GM23338 (cell line): ENCODE results near the gene CYFIP2. TPM values are rescaled to one million over a fixed set of nuclear protein-coding genes. Genes with fewer than 3 reads are reported as not detected.

Source experiments
- ATAC-seq: fragments of 200-7000 bp; cut with Tn5 transposase; 3 replicates; pipeline ENCODE4 v1.9.1; 2020
- DNase-seq: peaks from one replicate; pipeline ENCODE4 v3.0.0-alpha.2; 2015; ENCODE audit warnings: low spot score
- H2AFZ ChIP-seq: fragments of 200-600 bp; sonication (generic); 2 replicates; pipeline ENCODE4 v1.8.0; 2016; ENCODE audit warnings: antibody characterized with exemption, mild to moderate bottlenecking, moderate library complexity
- H3F3A ChIP-seq: fragments of 200-600 bp; sonication (generic); replicated peaks from 2 replicates; pipeline ENCODE4 v1.8.0; 2017; ENCODE audit warnings: antibody characterized with exemption, mixed run types, low read depth
- H3K27ac ChIP-seq: fragments of 200-600 bp; sonication (generic); 2 replicates; pipeline ENCODE4 v1.6.1; 2016; ENCODE audit warnings: low read depth
- H3K27me3 ChIP-seq: fragments of 200-600 bp; sonication (generic); 2 replicates; pipeline ENCODE4 v1.8.0; 2016; ENCODE audit warnings: mild to moderate bottlenecking, mixed run types, moderate library complexity; ENCODE audit not compliant: insufficient read depth
- H3K36me3 ChIP-seq: fragments of 200-600 bp; sonication (generic); 2 replicates; pipeline ENCODE4 v1.8.0; 2016; ENCODE audit warnings: mild to moderate bottlenecking; ENCODE audit not compliant: insufficient read depth
- H3K4me1 ChIP-seq: fragments of 200-600 bp; sonication (generic); 2 replicates; pipeline ENCODE4 v1.8.0; 2016; ENCODE audit warnings: mild to moderate bottlenecking, moderate library complexity; ENCODE audit not compliant: insufficient read depth
- H3K4me2 ChIP-seq: fragments of 200-600 bp; sonication (generic); 2 replicates; pipeline ENCODE4 v1.7.1; 2017; ENCODE audit warnings: mixed run types
- H3K4me3 ChIP-seq: fragments of 200-600 bp; sonication (generic); 2 replicates; pipeline ENCODE4 v1.6.1; 2016; ENCODE audit warnings: mixed run types
- H3K79me2 ChIP-seq: fragments of 200-600 bp; sonication (generic); replicated peaks from 2 replicates; pipeline ENCODE4 v1.8.0; 2017; ENCODE audit warnings: mild to moderate bottlenecking; ENCODE audit not compliant: insufficient read depth
- H3K9me2 ChIP-seq: fragments of 200-600 bp; sonication (generic); 2 replicates; pipeline ENCODE4 v1.8.0; 2017; ENCODE audit not compliant: insufficient read depth
- H4K20me1 ChIP-seq: fragments of 200-600 bp; sonication (generic); replicated peaks from 2 replicates; pipeline ENCODE4 v1.8.0; 2017; ENCODE audit warnings: mild to moderate bottlenecking; ENCODE audit not compliant: insufficient read depth
- H3K27ac Mint-ChIP-seq: 2 replicates; pipeline ENCODE4 v1.8.0; 2020; ENCODE audit warnings: inconsistent platforms, mild to moderate bottlenecking, moderate library complexity, mixed read lengths
- H3K27me3 Mint-ChIP-seq: 3 replicates; pipeline ENCODE4 v1.8.0; 2022; ENCODE audit warnings: low read depth, mild to moderate bottlenecking, moderate library complexity, mixed read lengths, inconsistent platforms; ENCODE audit not compliant: insufficient read depth, poor library complexity
- H3K36me3 Mint-ChIP-seq: 3 replicates; pipeline ENCODE4 v1.8.0; 2021; ENCODE audit warnings: low read depth, mild to moderate bottlenecking, inconsistent platforms, moderate library complexity, mixed read lengths
- H3K4me1 Mint-ChIP-seq: 3 replicates; pipeline ENCODE4 v1.8.0; 2020; ENCODE audit warnings: mild to moderate bottlenecking, inconsistent platforms, mixed read lengths
- H3K4me3 Mint-ChIP-seq: 3 replicates; pipeline ENCODE4 v1.8.0; 2021; ENCODE audit warnings: moderate library complexity, mild to moderate bottlenecking, inconsistent platforms, mixed read lengths
- H3K9me3 Mint-ChIP-seq: 3 replicates; pipeline ENCODE4 v1.8.0; 2020; ENCODE audit warnings: moderate library complexity, mild to moderate bottlenecking, inconsistent platforms, mixed read lengths
- CTCF ChIP-seq, 2 experiments: fragments of 200-600 bp in 1 of 2; sonication (generic) in 1 of 2; conservative IDR thresholded peaks; 2 replicates each; pipeline versions ENCODE4 v1.5.1 to v1.6.1; 2016 to 2017; ENCODE audit warnings: antibody characterized with exemption in 2 of 2, low read depth in 2 of 2, mild to moderate bottlenecking in 2 of 2, moderate library complexity in 1 of 2
- EZH2 ChIP-seq: fragments of 200-600 bp; sonication (generic); IDR thresholded peaks from one replicate; pipeline ENCODE4 v1.8.0; 2017; ENCODE audit warnings: antibody characterized with exemption, mild to moderate bottlenecking, low read depth; ENCODE audit not compliant: unreplicated experiment
- EZH2phosphoT487 ChIP-seq: fragments of 200-600 bp; sonication (generic); IDR thresholded peaks from one replicate; pipeline ENCODE4 v1.8.1; 2018; ENCODE audit warnings: antibody characterized with exemption; ENCODE audit not compliant: unreplicated experiment
- JUNB ChIP-seq: IDR thresholded peaks from one replicate; pipeline ENCODE4 v1.6.1; 2016; ENCODE audit warnings: antibody characterized with exemption; ENCODE audit not compliant: unreplicated experiment
- NANOG ChIP-seq: IDR thresholded peaks from 2 replicates; pipeline ENCODE4 v1.6.1; 2016; ENCODE audit warnings: antibody characterized with exemption, borderline replicate concordance
- POLR2AphosphoS5 ChIP-seq: IDR thresholded peaks from 2 replicates; pipeline ENCODE4 v1.6.1; 2016; ENCODE audit warnings: antibody characterized with exemption, low read depth
- REST ChIP-seq: IDR thresholded peaks from one replicate; pipeline ENCODE4 v1.6.1; 2018; ENCODE audit warnings: antibody characterized with exemption; ENCODE audit not compliant: unreplicated experiment
- STAT1 ChIP-seq: IDR thresholded peaks from one replicate; pipeline ENCODE4 v1.6.1; 2016; ENCODE audit warnings: antibody characterized with exemption; ENCODE audit not compliant: unreplicated experiment
- ZNF114 ChIP-seq: fragments of 250-450 bp; sonication (Bioruptor Pico); IDR thresholded peaks from 2 replicates; pipeline ENCODE4 v1.5.0; 2020; ENCODE audit warnings: mild to moderate bottlenecking, moderate library complexity
- ZNF331 ChIP-seq: fragments of 250-450 bp; sonication (Bioruptor Pico); IDR thresholded peaks from 2 replicates; pipeline ENCODE4 v1.5.0; 2020; ENCODE audit warnings: low read depth, mild to moderate bottlenecking, moderate library complexity
- ZNF462 ChIP-seq: fragments of 250-450 bp; sonication (Bioruptor Pico); IDR thresholded peaks from 2 replicates; pipeline ENCODE4 v1.5.0; 2020; ENCODE audit warnings: mild to moderate bottlenecking, moderate library complexity
- polyA plus RNA-seq: library from polyadenylated mRNA; unstranded; fragments of >200 nt; fragmentation: Nextera tagmentation; extraction: Ambion mirVana; gene quantifications from 2 replicates; pipeline ENCODE4 v1.2.1, GENCODE V29; 2016
- total RNA-seq: library from RNA; depleted of rRNA; stranded (reverse); fragments of >200 nt; shearing (Covaris generic); gene quantifications from 2 replicates; pipeline ENCODE4 v1.2.3, GENCODE V29; 2014

CYFIP2 gene
- total and polyA plus RNA-seq, 2 experiments from 2014 or later = 54.1 to 98.4 TPM

GRCh38 chr5:157295247-157295646 lies 29.3 kb downstream of the CYFIP2 start (continued):
- TF ChIP-seq REST = no peak
- no peak for TF ChIP-seq ZNF114

GRCh38 chr5:157300564-157300963 lies 34.6 kb downstream of the CYFIP2 start:
- H3K4me1 Mint-ChIP-seq = no peaks in the 10 kb centered on the region
- Histone ChIP-seq H4K20me1 (no peaks in the 10 kb centered on the region; the same call in 1 of the 2 replicates), H3K27ac (no peak overlapping the region), H3K4me2 (no peak overlapping the region), H3K79me2 (no peaks in the 10 kb centered on the region), H2AFZ (no peak overlapping the region), H3K9me2 (no peaks in the 10 kb centered on the region), H3K36me3 (no peaks in the 10 kb centered on the region; the same call in 1 of the 2 replicates), H3K27me3 (no peaks in the 10 kb centered on the region), H3K4me3 (no peak overlapping the region), H3F3A (no peaks in the 10 kb centered on the region), H3K4me1 (no peaks in the 10 kb centered on the region)
- H3K27ac Mint-ChIP-seq = no peak overlapping the region
- peaks cover 29% of the 10 kb centered on the region for H3K36me3 Mint-ChIP-seq
- ATAC-seq (no peak), DNase-seq (no peak)
- H3K4me3 Mint-ChIP-seq = no peak overlapping the region
- H3K9me3 Mint-ChIP-seq = no peaks in the 10 kb centered on the region
- peaks cover 6% of the 10 kb centered on the region for H3K27me3 Mint-ChIP-seq
- TF ChIP-seq STAT1 (no peak), NANOG (no peak), CTCF (conservative IDR thresholded peaks at IDR 0.05; ENCODE audit: low read depth in 2 of 2) (no peak), JUNB (no peak), POLR2AphosphoS5 (no peak), EZH2phosphoT487 (no peak), ZNF331 (CRISPR knock-in tag) (no peak), EZH2 (no peak), ZNF462 (CRISPR knock-in tag) (no peak), ZNF114 (no peak)
